PC-9 (cell line): ENCODE data around the gene BTBD16.

Experiments
- CTCF ChIP-seq: fragments of 200-600 bp; sonication (generic); conservative IDR thresholded peaks from 2 replicates; pipeline ENCODE4 v1.6.1; 2017; ENCODE audit warnings: mixed run types, antibody characterized with exemption, mild to moderate bottlenecking, moderate library complexity
- EZH2 ChIP-seq: fragments of 200-600 bp; sonication (generic); IDR thresholded peaks from 2 replicates; pipeline ENCODE4 v1.8.0; 2017; ENCODE audit warnings: antibody characterized with exemption, low read depth

GRCh38 chr10:122246830-122247520 is 24.1 kb upstream of the BTBD16 start:
- TF ChIP-seq CTCF = no peak
- TF ChIP-seq EZH2 = no peak
